Osteoblast (primary cell): ENCODE results near the gene KIF16B. TPM values are rescaled to one million over a fixed set of nuclear protein-coding genes. Genes with fewer than 3 reads are reported as not detected.

ENCODE experiments used
- DNase-seq: peaks from one replicate; pipeline ENCODE4 v3.0.0; 2011; ENCODE audit warnings: low spot score, mixed read lengths; ENCODE audit not compliant: insufficient read length; ENCODE audit errors: missing footprints
- H2AFZ ChIP-seq: 2 replicates; pipeline ENCODE4 v1.6.0; 2011; ENCODE audit warnings: mild to moderate bottlenecking, low read length
- H3K27ac ChIP-seq: 2 replicates; pipeline ENCODE4 v1.5.1; 2011; ENCODE audit warnings: mild to moderate bottlenecking, low read depth, low read length, moderate library complexity
- H3K27me3 ChIP-seq: 2 replicates; pipeline ENCODE4 v1.6.0; 2012; ENCODE audit warnings: mild to moderate bottlenecking, control low read depth, inconsistent platforms, low read length, moderate library complexity; ENCODE audit not compliant: insufficient read depth
- H3K36me3 ChIP-seq: 2 replicates; pipeline ENCODE4 v1.5.1; 2011; ENCODE audit warnings: mild to moderate bottlenecking, low read length, control low read depth, moderate library complexity; ENCODE audit not compliant: insufficient read depth
- H3K4me1 ChIP-seq: 2 replicates; pipeline ENCODE4 v1.5.1; 2011; ENCODE audit warnings: mild to moderate bottlenecking, low read length, control low read depth, moderate library complexity; ENCODE audit not compliant: insufficient read depth
- H3K4me2 ChIP-seq: 2 replicates; pipeline ENCODE4 v1.6.0; 2011; ENCODE audit warnings: mild to moderate bottlenecking, low read length; ENCODE audit not compliant: insufficient read depth
- H3K4me3 ChIP-seq: fragments of 200-600 bp; sonication (generic); 3 replicates; pipeline ENCODE4 v1.5.1; 2012; ENCODE audit warnings: mild to moderate bottlenecking, low read length, inconsistent platforms; ENCODE audit not compliant: insufficient read depth
- H3K79me2 ChIP-seq: 2 replicates; pipeline ENCODE4 v1.6.0; 2012; ENCODE audit warnings: mild to moderate bottlenecking, low read length, control low read depth, inconsistent platforms; ENCODE audit not compliant: insufficient read depth
- H3K9me3 ChIP-seq: 2 replicates; pipeline ENCODE4 v1.5.1; 2011; ENCODE audit warnings: low read depth, low read length, control low read depth
- H4K20me1 ChIP-seq: 2 replicates; pipeline ENCODE4 v1.6.0; 2012; ENCODE audit warnings: mild to moderate bottlenecking, low read length, control low read depth; ENCODE audit not compliant: insufficient read depth
- CTCF ChIP-seq: IDR thresholded peaks from 2 replicates; pipeline ENCODE4 v1.5.1; 2011; ENCODE audit warnings: mild to moderate bottlenecking, low read depth, low read length, moderate library complexity; ENCODE audit errors: extremely low read depth
- total RNA-seq: library from RNA; depleted of rRNA; stranded (reverse); fragments of >200 nt; gene quantifications from 2 replicates; pipeline ENCODE4 v1.2.3, GENCODE V29; 2012

The KIF16B gene
- total RNA-seq, 1 donor = 9.0 TPM

GRCh38 chr20:16620961-16621360 is 47.7 kb upstream of the KIF16B start:
- no peaks in the 10 kb centered on the region for H3K9me3 ChIP-seq
- H3K79me2 ChIP-seq = no peaks in the 10 kb centered on the region
- no peaks in the 10 kb centered on the region for H3K27me3 ChIP-seq
- DNase-seq = no peak
- TF ChIP-seq CTCF = no peak
- H3K27ac ChIP-seq = no peak overlapping the region
- no peak overlapping the region for H3K4me2 ChIP-seq
- H3K4me1 ChIP-seq = no peaks in the 10 kb centered on the region
- no peaks in the 10 kb centered on the region for H3K36me3 ChIP-seq
- no peak overlapping the region for H3K4me3 ChIP-seq
- no peaks in the 10 kb centered on the region for H4K20me1 ChIP-seq
- H2AFZ ChIP-seq = no peak overlapping the region

- no peak overlapping the region for H2AFZ ChIP-seq
- no peak overlapping the region for H3K4me3 ChIP-seq
- H3K27ac ChIP-seq = no peak overlapping the region
- no peak for DNase-seq
- no peaks in the 10 kb centered on the region for H3K79me2 ChIP-seq
- H3K36me3 ChIP-seq = no peaks in the 10 kb centered on the region
- H3K9me3 ChIP-seq = no peaks in the 10 kb centered on the region
- no peaks in the 10 kb centered on the region for H3K27me3 ChIP-seq
- H3K4me1 ChIP-seq = no peaks in the 10 kb centered on the region
- H4K20me1 ChIP-seq = no peaks in the 10 kb centered on the region
- TF ChIP-seq CTCF = no peak
- H3K4me2 ChIP-seq = no peak overlapping the region
Measured at GRCh38 chr20:16619953-16620352, 46.7 kb upstream of the KIF16B start.

GRCh38 chr20:16617056-16617455 is 43.8 kb upstream of the KIF16B start:
- Histone ChIP-seq H3K4me1 (no peaks in the 10 kb centered on the region), H2AFZ (no peak overlapping the region), H3K36me3 (no peaks in the 10 kb centered on the region), H3K79me2 (no peaks in the 10 kb centered on the region), H3K9me3 (no peaks in the 10 kb centered on the region), H3K4me2 (no peak overlapping the region), H3K27ac (no peak overlapping the region), H3K27me3 (no peaks in the 10 kb centered on the region), H4K20me1 (no peaks in the 10 kb centered on the region), H3K4me3 (no peak overlapping the region)
- TF ChIP-seq CTCF = no peak
- no peak for DNase-seq

GRCh38 chr20:16616317-16616716 is 43.1 kb upstream of the KIF16B start:
- DNase-seq = no peak
- no peak overlapping the region for H3K4me3 ChIP-seq
- H3K4me1 ChIP-seq = no peaks in the 10 kb centered on the region
- no peak overlapping the region for H2AFZ ChIP-seq
- no peaks in the 10 kb centered on the region for H3K9me3 ChIP-seq
- no peak overlapping the region for H3K4me2 ChIP-seq
- H4K20me1 ChIP-seq = no peaks in the 10 kb centered on the region
- no peaks in the 10 kb centered on the region for H3K79me2 ChIP-seq
- TF ChIP-seq CTCF = no peak
- no peaks in the 10 kb centered on the region for H3K36me3 ChIP-seq
- H3K27me3 ChIP-seq = no peaks in the 10 kb centered on the region
- H3K27ac ChIP-seq = no peak overlapping the region
